WTC11 (cell line): Measurements from ENCODE around the gene SYCE1. TPM values are rescaled to one million over a fixed set of nuclear protein-coding genes. Genes with fewer than 3 reads are reported as not detected.
"Not testable (repeated sequence)": the region's sequence is repeated elsewhere in the genome, so short reads cannot be mapped to it uniquely, and the experiment has no call there.

Experiments
- ATAC-seq: fragments of 200-7000 bp; cut with Tn5 transposase; 2 replicates; pipeline ENCODE4 v1.10.0; 2021; ENCODE audit warnings: mild to moderate bottlenecking, moderate library complexity
- CTCF ChIA-PET: fragments of 300-600 bp; sonication (Branson Sonifier 250); formaldehyde crosslinking; loops from one replicate; lab custom pipeline; 2021; ENCODE audit warnings: antibody characterized with exemption; lab: Charles Lee
- POLR2A ChIA-PET: fragments of 350-600 bp; sonication (Branson Sonifier 250); formaldehyde crosslinking; loops from one replicate; lab custom pipeline; 2021; ENCODE audit warnings: antibody characterized with exemption; lab: Charles Lee
- DNase-seq: peaks from one replicate; pipeline ENCODE4 v3.0.0; 2021; ENCODE audit warnings: low spot score
- H3K27ac Mint-ChIP-seq: 2 replicates; pipeline ENCODE4 v1.8.0; 2021; ENCODE audit warnings: mixed read lengths
- H3K27me3 Mint-ChIP-seq: 2 replicates; pipeline ENCODE4 v1.8.0; 2021; ENCODE audit warnings: low read depth, mild to moderate bottlenecking, moderate library complexity, mixed read lengths
- H3K36me3 Mint-ChIP-seq: 2 replicates; pipeline ENCODE4 v1.8.0; 2021; ENCODE audit warnings: mixed read lengths
- H3K4me1 Mint-ChIP-seq: 2 replicates; pipeline ENCODE4 v1.8.0; 2022; ENCODE audit warnings: mixed read lengths
- H3K4me3 Mint-ChIP-seq: 2 replicates; pipeline ENCODE4 v1.8.0; 2021; ENCODE audit warnings: mild to moderate bottlenecking, moderate library complexity, mixed read lengths
- H3K9me3 Mint-ChIP-seq: 2 replicates; pipeline ENCODE4 v1.8.0; 2021; ENCODE audit warnings: mixed read lengths
- ETV6 ChIP-seq: sonication (generic); formaldehyde crosslinking; IDR thresholded peaks from 2 replicates; pipeline ENCODE4 v1.8.1; 2022; ENCODE audit warnings: mild to moderate bottlenecking, missing genetic modification reagents
- GRHL2 ChIP-seq: fragments of 250-450 bp; sonication (Bioruptor Pico); IDR thresholded peaks from 2 replicates; pipeline ENCODE4 v1.8.0; 2022; ENCODE audit warnings: mild to moderate bottlenecking, moderate library complexity; ENCODE audit not compliant: insufficient replicate concordance, severe bottlenecking
- MYBL2 ChIP-seq: sonication (generic); formaldehyde crosslinking; IDR thresholded peaks from 2 replicates; pipeline ENCODE4 v1.8.1; 2023; ENCODE audit warnings: mild to moderate bottlenecking, moderate library complexity, missing genetic modification reagents
- NR1H2 ChIP-seq: sonication (generic); formaldehyde crosslinking; IDR thresholded peaks from 2 replicates; pipeline ENCODE4 v1.9.0; 2021; ENCODE audit warnings: mild to moderate bottlenecking, moderate library complexity, missing genetic modification reagents
- PRRX2 ChIP-seq: fragments of 250-450 bp; sonication (Bioruptor Pico); IDR thresholded peaks from 2 replicates; pipeline ENCODE4 v1.8.0; 2021; ENCODE audit warnings: mild to moderate bottlenecking
- TP53 ChIP-seq: sonication (generic); formaldehyde crosslinking; IDR thresholded peaks from 2 replicates; pipeline ENCODE4 v1.8.1; 2023; ENCODE audit warnings: mild to moderate bottlenecking, missing genetic modification reagents
- ZNF121 ChIP-seq: sonication (generic); formaldehyde crosslinking; IDR thresholded peaks from 2 replicates; pipeline ENCODE4 v1.8.0; 2023; ENCODE audit warnings: missing genetic modification reagents
- ZNF219 ChIP-seq: sonication (generic); formaldehyde crosslinking; IDR thresholded peaks from 2 replicates; pipeline ENCODE4 v1.8.0; 2023; ENCODE audit warnings: missing genetic modification reagents, mild to moderate bottlenecking, borderline replicate concordance
- ZNF317 ChIP-seq: sonication (generic); formaldehyde crosslinking; IDR thresholded peaks from 2 replicates; pipeline ENCODE4 v1.8.1; 2023; ENCODE audit warnings: low read depth, mild to moderate bottlenecking, moderate library complexity, missing genetic modification reagents, borderline replicate concordance
- ZNF423 ChIP-seq: fragments of 250-450 bp; sonication (Bioruptor Pico); IDR thresholded peaks from 2 replicates; pipeline ENCODE4 v2.1.2; 2022; ENCODE audit warnings: mild to moderate bottlenecking, moderate library complexity
- total RNA-seq: library from RNA; stranded (reverse); gene quantifications from 3 replicates; pipeline ENCODE4 v1.2.3, GENCODE V29; 2021
- TF ChIP-seq, protein P1 (sequence below): sonication (generic); formaldehyde crosslinking; IDR thresholded peaks from 2 replicates; pipeline ENCODE4 v1.8.0; 2023; ENCODE audit warnings: missing genetic modification reagents
- TF ChIP-seq, protein P2 (sequence below): fragments of 250-450 bp; sonication (Bioruptor Pico); IDR thresholded peaks from 2 replicates; pipeline ENCODE4 v1.9.0; 2021; ENCODE audit warnings: mild to moderate bottlenecking
- TF ChIP-seq, protein P3 (sequence below): sonication (generic); formaldehyde crosslinking; IDR thresholded peaks from 2 replicates; pipeline ENCODE4 v1.8.1; 2023; ENCODE audit warnings: mild to moderate bottlenecking, missing genetic modification reagents
- TF ChIP-seq, protein P4 (sequence below): fragments of 250-450 bp; sonication (Bioruptor Pico); IDR thresholded peaks from 2 replicates; pipeline ENCODE4 v1.9.0; 2021; ENCODE audit warnings: moderate library complexity, mild to moderate bottlenecking, inconsistent platforms, borderline replicate concordance
- TF ChIP-seq, protein P5 (sequence below): sonication (generic); formaldehyde crosslinking; IDR thresholded peaks from 2 replicates; pipeline ENCODE4 v1.8.1; 2023; ENCODE audit warnings: mild to moderate bottlenecking, missing genetic modification reagents
- TF ChIP-seq, protein P6 (sequence below): sonication (generic); formaldehyde crosslinking; IDR thresholded peaks from 2 replicates; pipeline ENCODE4 v1.8.1; 2023; ENCODE audit warnings: mild to moderate bottlenecking, moderate library complexity, missing genetic modification reagents

Gene SYCE1
- total RNA-seq, 1 experiment from 2014 or later, result not detected

DNA sequence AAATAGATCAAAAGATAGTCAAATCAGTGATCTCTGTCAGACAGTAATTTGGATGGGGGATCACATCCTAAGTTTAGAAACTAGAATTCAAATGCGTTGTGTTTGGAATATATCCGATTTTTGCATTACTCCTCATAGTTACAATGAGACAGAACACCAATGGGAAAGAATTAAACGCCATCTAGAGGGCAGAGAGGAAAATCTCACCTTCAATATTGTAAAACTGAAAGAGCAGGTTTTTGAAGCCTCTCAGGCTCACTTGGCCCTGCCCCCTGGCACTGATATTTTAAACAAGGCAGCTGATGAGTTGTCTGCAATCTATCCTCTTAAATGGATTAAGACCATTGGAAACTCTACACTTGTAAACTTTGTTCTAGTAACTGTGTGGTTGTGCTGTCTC lies 43.5 kb upstream of the SYCE1 start:
- H3K9me3 Mint-ChIP-seq, result peaks cover 98% of the 10 kb centered on the region
- ATAC-seq (no peak), DNase-seq (no peak)
- no peaks in the 10 kb centered on the region for H3K4me1 Mint-ChIP-seq
- TF ChIP-seq ETV6 (CRISPR knock-in tag) (no peak), GRHL2 (CRISPR knock-in tag) (no peak), TP53 (CRISPR knock-in tag) (no peak)
- TF ChIP-seq, protein P1, sequence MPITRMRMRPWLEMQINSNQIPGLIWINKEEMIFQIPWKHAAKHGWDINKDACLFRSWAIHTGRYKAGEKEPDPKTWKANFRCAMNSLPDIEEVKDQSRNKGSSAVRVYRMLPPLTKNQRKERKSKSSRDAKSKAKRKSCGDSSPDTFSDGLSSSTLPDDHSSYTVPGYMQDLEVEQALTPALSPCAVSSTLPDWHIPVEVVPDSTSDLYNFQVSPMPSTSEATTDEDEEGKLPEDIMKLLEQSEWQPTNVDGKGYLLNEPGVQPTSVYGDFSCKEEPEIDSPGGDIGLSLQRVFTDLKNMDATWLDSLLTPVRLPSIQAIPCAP (CRISPR knock-in tag), result no peak
- TF ChIP-seq, protein P2, sequence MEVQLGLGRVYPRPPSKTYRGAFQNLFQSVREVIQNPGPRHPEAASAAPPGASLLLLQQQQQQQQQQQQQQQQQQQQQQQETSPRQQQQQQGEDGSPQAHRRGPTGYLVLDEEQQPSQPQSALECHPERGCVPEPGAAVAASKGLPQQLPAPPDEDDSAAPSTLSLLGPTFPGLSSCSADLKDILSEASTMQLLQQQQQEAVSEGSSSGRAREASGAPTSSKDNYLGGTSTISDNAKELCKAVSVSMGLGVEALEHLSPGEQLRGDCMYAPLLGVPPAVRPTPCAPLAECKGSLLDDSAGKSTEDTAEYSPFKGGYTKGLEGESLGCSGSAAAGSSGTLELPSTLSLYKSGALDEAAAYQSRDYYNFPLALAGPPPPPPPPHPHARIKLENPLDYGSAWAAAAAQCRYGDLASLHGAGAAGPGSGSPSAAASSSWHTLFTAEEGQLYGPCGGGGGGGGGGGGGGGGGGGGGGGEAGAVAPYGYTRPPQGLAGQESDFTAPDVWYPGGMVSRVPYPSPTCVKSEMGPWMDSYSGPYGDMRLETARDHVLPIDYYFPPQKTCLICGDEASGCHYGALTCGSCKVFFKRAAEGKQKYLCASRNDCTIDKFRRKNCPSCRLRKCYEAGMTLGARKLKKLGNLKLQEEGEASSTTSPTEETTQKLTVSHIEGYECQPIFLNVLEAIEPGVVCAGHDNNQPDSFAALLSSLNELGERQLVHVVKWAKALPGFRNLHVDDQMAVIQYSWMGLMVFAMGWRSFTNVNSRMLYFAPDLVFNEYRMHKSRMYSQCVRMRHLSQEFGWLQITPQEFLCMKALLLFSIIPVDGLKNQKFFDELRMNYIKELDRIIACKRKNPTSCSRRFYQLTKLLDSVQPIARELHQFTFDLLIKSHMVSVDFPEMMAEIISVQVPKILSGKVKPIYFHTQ (CRISPR knock-in tag), result no peak
- no peak overlapping the region for H3K27ac Mint-ChIP-seq
- POLR2A ChIA-PET, result no interaction called here
- H3K36me3 Mint-ChIP-seq, result peaks cover 64% of the 10 kb centered on the region
- peaks cover 15% of the 10 kb centered on the region for H3K27me3 Mint-ChIP-seq
- CTCF ChIA-PET, result no interaction called here
- H3K4me3 Mint-ChIP-seq, result no peak overlapping the region

DNA sequence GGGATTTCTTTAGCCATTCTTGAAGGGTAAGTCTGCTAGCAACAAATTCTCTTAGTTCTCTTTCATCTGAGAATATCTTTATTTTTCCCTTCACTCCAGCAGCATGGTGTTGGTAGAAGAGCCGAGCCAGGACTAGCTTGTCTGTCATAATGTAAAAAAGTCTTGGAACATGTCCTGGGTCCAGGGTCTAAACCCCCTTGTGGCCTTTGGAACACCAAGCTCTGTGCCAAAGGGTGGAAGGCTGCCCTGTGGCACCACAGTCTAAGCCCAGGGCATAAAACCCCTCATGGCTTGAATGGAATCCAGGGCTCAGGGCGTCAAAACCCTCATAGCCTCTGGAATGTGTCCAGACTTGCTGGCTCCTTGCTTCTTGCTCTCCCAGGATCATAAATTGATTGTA lies 38.1 kb upstream of the SYCE1 start:
- H3K9me3 Mint-ChIP-seq, result peaks cover 97% of the 10 kb centered on the region
- H3K4me1 Mint-ChIP-seq, DNase-seq, CTCF ChIA-PET, H3K4me3 Mint-ChIP-seq, H3K27ac Mint-ChIP-seq, ATAC-seq, POLR2A ChIA-PET: not testable (repeated sequence)
- peaks cover 62% of the 10 kb centered on the region for H3K36me3 Mint-ChIP-seq
- peaks cover 12% of the 10 kb centered on the region; the same call in 1 of the 2 replicates for H3K27me3 Mint-ChIP-seq

DNA sequence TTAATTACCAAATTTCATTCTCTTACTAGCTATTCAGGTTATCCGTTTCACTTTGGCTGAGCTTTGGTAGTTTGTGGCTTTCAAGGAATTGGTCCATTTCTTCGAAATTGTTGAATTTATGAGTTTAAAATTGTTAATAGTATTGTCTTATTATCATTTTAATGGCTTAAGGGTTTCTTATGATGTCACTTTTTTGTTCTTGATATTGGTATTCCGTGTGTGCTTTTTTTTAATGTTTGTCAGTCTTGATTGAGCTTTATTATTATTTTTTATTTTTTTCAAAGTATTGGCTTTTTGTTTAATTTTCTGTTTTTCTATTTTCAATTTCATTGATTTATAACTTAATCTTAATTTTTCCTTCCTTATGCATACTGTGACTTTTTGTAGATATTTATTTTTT lies 35.3 kb upstream of the SYCE1 start:
- POLR2A ChIA-PET, result no interaction called here
- no peak for ATAC-seq

DNA sequence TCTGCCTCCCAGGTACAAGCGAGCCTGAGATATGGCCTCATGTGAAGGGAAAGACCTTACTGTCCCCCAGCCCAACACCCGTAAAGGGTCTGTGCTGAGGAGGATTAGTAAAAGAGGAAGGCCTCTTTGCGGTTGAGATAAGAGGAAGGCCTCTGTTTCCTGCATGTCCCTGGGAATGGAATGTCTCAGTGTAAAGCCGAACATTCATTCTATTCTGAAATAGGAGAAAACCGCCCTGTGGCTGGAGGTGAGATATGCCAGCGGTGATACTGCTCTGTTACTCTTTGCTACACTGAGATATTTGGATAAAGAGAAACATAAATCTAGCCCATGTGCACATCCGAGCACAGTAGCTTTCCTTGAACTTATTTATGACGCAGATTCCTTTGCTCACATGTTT lies 34.5 kb upstream of the SYCE1 start:
- Mint-ChIP-seq H3K36me3 (peaks cover 72% of the 10 kb centered on the region), H3K27me3 (peaks cover 10% of the 10 kb centered on the region; the same call in 1 of the 2 replicates), H3K9me3 (peaks cover 97% of the 10 kb centered on the region)
- ATAC-seq, H3K4me3 Mint-ChIP-seq, H3K27ac Mint-ChIP-seq, CTCF ChIA-PET, H3K4me1 Mint-ChIP-seq, DNase-seq: not testable (repeated sequence)
- POLR2A ChIA-PET, result interaction anchor here (0.7 kb wide), 1 partner anchor 181 kb away, joined by 3 read pairs; no protein-coding TSS in a partner anchor

More for the DNA sequence above, 35.3 kb upstream of the SYCE1 start:
- Mint-ChIP-seq H3K4me1 (no peaks in the 10 kb centered on the region), H3K27ac (no peak overlapping the region), H3K36me3 (peaks cover 66% of the 10 kb centered on the region), H3K27me3 (peaks cover 10% of the 10 kb centered on the region; the same call in 1 of the 2 replicates), H3K4me3 (no peak overlapping the region), H3K9me3 (peaks cover 97% of the 10 kb centered on the region)
- TF ChIP-seq ZNF423 (CRISPR knock-in tag) (no peak), PRRX2 (CRISPR knock-in tag) (no peak), MYBL2 (CRISPR knock-in tag) (no peak), ZNF317 (CRISPR knock-in tag) (no peak), NR1H2 (CRISPR knock-in tag) (no peak), ZNF219 (no peak), ZNF121 (CRISPR knock-in tag) (no peak)
- TF ChIP-seq, protein P3, sequence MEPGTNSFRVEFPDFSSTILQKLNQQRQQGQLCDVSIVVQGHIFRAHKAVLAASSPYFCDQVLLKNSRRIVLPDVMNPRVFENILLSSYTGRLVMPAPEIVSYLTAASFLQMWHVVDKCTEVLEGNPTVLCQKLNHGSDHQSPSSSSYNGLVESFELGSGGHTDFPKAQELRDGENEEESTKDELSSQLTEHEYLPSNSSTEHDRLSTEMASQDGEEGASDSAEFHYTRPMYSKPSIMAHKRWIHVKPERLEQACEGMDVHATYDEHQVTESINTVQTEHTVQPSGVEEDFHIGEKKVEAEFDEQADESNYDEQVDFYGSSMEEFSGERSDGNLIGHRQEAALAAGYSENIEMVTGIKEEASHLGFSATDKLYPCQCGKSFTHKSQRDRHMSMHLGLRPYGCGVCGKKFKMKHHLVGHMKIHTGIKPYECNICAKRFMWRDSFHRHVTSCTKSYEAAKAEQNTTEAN (CRISPR knock-in tag), result no peak
- TF ChIP-seq, protein P4, sequence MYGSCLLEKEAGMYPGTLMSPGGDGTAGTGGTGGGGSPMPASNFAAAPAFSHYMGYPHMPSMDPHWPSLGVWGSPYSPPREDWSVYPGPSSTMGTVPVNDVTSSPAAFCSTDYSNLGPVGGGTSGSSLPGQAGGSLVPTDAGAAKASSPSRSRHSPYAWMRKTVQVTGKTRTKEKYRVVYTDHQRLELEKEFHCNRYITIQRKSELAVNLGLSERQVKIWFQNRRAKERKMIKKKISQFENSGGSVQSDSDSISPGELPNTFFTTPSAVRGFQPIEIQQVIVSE (CRISPR knock-in tag), result no peak
- TF ChIP-seq, protein P5, sequence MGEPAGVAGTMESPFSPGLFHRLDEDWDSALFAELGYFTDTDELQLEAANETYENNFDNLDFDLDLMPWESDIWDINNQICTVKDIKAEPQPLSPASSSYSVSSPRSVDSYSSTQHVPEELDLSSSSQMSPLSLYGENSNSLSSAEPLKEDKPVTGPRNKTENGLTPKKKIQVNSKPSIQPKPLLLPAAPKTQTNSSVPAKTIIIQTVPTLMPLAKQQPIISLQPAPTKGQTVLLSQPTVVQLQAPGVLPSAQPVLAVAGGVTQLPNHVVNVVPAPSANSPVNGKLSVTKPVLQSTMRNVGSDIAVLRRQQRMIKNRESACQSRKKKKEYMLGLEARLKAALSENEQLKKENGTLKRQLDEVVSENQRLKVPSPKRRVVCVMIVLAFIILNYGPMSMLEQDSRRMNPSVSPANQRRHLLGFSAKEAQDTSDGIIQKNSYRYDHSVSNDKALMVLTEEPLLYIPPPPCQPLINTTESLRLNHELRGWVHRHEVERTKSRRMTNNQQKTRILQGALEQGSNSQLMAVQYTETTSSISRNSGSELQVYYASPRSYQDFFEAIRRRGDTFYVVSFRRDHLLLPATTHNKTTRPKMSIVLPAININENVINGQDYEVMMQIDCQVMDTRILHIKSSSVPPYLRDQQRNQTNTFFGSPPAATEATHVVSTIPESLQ (CRISPR knock-in tag), result no peak
- TF ChIP-seq, protein P6, sequence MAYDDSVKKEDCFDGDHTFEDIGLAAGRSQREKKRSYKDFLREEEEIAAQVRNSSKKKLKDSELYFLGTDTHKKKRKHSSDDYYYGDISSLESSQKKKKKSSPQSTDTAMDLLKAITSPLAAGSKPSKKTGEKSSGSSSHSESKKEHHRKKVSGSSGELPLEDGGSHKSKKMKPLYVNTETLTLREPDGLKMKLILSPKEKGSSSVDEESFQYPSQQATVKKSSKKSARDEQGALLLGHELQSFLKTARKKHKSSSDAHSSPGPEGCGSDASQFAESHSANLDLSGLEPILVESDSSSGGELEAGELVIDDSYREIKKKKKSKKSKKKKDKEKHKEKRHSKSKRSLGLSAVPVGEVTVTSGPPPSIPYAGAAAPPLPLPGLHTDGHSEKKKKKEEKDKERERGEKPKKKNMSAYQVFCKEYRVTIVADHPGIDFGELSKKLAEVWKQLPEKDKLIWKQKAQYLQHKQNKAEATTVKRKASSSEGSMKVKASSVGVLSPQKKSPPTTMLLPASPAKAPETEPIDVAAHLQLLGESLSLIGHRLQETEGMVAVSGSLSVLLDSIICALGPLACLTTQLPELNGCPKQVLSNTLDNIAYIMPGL (CRISPR knock-in tag), result no peak
- CTCF ChIA-PET, result no interaction called here
- DNase-seq, result no peak
